ENCODE results near the gene C11orf98. TPM values are rescaled to one million over a fixed set of nuclear protein-coding genes. Genes with fewer than 3 reads are reported as not detected.

C11orf98 gene
- total RNA-seq, 4 donors from 2014 or later = 12.5 to 53.7 (median 37.7) TPM

DNA sequence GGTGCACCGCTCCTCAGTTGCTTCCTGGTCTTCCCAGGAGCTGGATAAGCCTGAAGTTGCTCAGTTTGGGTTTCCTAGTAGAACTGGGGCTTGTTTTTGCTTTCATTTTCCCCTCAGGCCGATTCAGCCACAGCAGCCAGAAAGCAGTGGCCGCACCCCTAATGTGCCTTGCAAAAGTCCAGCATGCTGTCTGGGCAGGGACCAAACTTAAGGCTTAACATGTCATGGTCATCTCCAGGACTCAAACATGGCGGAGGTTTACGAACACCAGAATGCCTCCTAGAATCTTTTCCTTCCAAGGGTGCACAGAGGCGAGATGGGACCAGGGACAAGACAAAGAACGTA is 45.0 kb upstream of the C11orf98 start:
- 62% methylated on average over 7 of the region's 7 CpGs; no CpG with 5 or more reads in 1 of the 2 donors for WGBS, 2 donors (ENCODE audit: low coverage in 1 of 2)
- Histone ChIP-seq H3K27ac (peak overlapping the region; percentile 93 to 98 (median 96)), H3K9me3 (no peaks in the 10 kb centered on the region), H3K4me3 (peak overlapping the region; percentile 50 to 71 (median 53)), H3K4me1 (peaks cover 32 to 62% (median 36%) of the 10 kb centered on the region in 4 donors), H3K36me3 (peaks cover 0 to 24% (median 0%) of the 10 kb centered on the region in 4 donors), H3K27me3 (no peaks in the 10 kb centered on the region)
- in situ Hi-C loops (cut with MboI; ENCODE audit: low pct_ligation_motif_present in 1 of 4, low pct_unique_long_range_greater_than_20kb in 1 of 4, low sequenced_read_pairs in 3 of 4) (no loop called here), intact Hi-C loops (cut with DNase I; ENCODE audit: low total_unique reads) (no loop called here)
- TF ChIP-seq CTCF (IDR thresholded peaks at IDR 0.05) (no peak), POLR2AphosphoS5 (IDR thresholded peaks at IDR 0.05) (no peak), POLR2A (IDR thresholded peaks at IDR 0.05) (no peak), EP300 (IDR thresholded peaks at IDR 0.05; ENCODE audit: low read depth) (no peak)
- DNase-seq = no peak

DNA sequence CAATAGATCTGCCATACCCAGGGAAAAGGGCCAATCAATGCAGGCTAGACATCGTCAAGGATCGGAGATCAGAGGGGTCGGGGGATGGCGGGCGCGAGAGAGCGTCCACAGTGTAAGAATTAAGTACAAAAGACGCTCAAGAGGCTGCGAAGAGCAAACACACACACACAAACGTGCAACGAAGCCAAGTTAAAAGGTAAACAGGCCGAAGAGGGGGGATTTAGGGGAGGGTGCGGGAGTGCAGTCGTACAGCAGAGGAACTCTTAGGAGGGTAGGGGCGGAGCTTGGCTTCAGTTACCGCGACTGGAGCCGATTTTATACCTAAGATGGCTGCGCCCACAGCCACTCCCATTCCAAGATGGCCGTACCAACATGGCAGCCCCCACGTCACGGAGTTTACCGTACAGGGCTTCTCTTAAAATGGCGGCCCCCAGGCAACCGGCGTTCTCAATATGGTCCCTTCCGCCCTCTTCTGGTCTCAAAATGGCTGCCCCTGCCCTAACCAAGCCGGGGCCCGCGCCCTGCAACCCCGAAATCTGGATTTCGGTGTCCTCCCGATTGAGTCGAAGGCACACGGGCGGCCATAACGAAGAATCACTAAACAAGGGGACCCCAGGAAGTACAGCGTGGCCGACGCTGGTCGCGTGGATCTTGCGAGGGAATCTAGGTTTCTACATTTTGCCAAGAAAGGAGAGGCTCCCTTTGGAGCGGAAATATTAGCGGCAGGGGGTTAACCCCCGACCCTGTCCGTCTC is 44.4 kb upstream of the C11orf98 start:
- Histone ChIP-seq H3K9me3 (no peaks in the 10 kb centered on the region), H3K4me3 (peak overlapping the region; percentile 50 to 71 (median 53)), H3K4me1 (peaks cover 33 to 63% (median 40%) of the 10 kb centered on the region in 4 donors), H3K27ac (peak overlapping the region; percentile 93 to 98 (median 96)), H3K36me3 (peaks cover 0 to 20% (median 0%) of the 10 kb centered on the region in 4 donors), H3K27me3 (no peaks in the 10 kb centered on the region)
- TF ChIP-seq POLR2A (IDR thresholded peaks at IDR 0.05) (peak; percentile 92), POLR2AphosphoS5 (IDR thresholded peaks at IDR 0.05) (peak; percentile 45 to 91 (median 88)), EP300 (IDR thresholded peaks at IDR 0.05; ENCODE audit: low read depth) (no peak), CTCF (IDR thresholded peaks at IDR 0.05) (peak in 3 of 5 experiments; percentile 15 to 30 (median 17))
- in situ Hi-C loops (cut with MboI; ENCODE audit: low pct_ligation_motif_present in 1 of 4, low pct_unique_long_range_greater_than_20kb in 1 of 4, low sequenced_read_pairs in 3 of 4) (no loop called here), intact Hi-C loops (cut with DNase I; ENCODE audit: low total_unique reads) (no loop called here)
- 0 to 2% methylated on average over 15 to 47 of the region's 47 CpGs for WGBS, 2 donors (ENCODE audit: low coverage in 1 of 2)
- peak; percentile 98 for DNase-seq

- TF ChIP-seq POLR2AphosphoS5 (IDR thresholded peaks at IDR 0.05) = no peak
- TF ChIP-seq EP300 (IDR thresholded peaks at IDR 0.05; ENCODE audit: low read depth) = no peak
- no peak for TF ChIP-seq POLR2A (IDR thresholded peaks at IDR 0.05)
- no peak for TF ChIP-seq CTCF (IDR thresholded peaks at IDR 0.05)
- peaks cover 33 to 57% (median 40%) of the 10 kb centered on the region in 4 donors for H3K4me1 ChIP-seq
- H3K9me3 ChIP-seq = no peaks in the 10 kb centered on the region
- H3K36me3 ChIP-seq = peaks cover 0 to 14% (median 0%) of the 10 kb centered on the region in 4 donors
- DNase-seq = peak; percentile 54
- in situ Hi-C loops (cut with MboI; ENCODE audit: low pct_ligation_motif_present in 1 of 4, low pct_unique_long_range_greater_than_20kb in 1 of 4, low sequenced_read_pairs in 3 of 4) = no loop called here
- intact Hi-C loops (cut with DNase I; ENCODE audit: low total_unique reads) = no loop called here
- peak overlapping the region; percentile 30 to 71 (median 51) for H3K4me3 ChIP-seq
- H3K27ac ChIP-seq = peak overlapping the region; percentile 93 to 98 (median 96)
- WGBS, 2 donors (ENCODE audit: low coverage in 1 of 2) = 0 to 2% methylated on average over 2 to 7 of the region's 7 CpGs
- no peaks in the 10 kb centered on the region for H3K27me3 ChIP-seq
Measured at GRCh38 chr11:62708793-62709192, 43.8 kb upstream of the C11orf98 start.

GRCh38 chr11:62708392-62708791 is 43.4 kb upstream of the C11orf98 start:
- Histone ChIP-seq H3K27me3 (no peaks in the 10 kb centered on the region), H3K27ac (peak overlapping the region; percentile 93 to 98 (median 96)), H3K4me1 (peaks cover 33 to 53% (median 40%) of the 10 kb centered on the region in 4 donors), H3K9me3 (no peaks in the 10 kb centered on the region), H3K4me3 (peak overlapping the region in 2 of 4 donors; percentile 50 to 71), H3K36me3 (peaks cover 0 to 10% (median 0%) of the 10 kb centered on the region in 4 donors)
- intact Hi-C loops (cut with DNase I; ENCODE audit: low total_unique reads) (no loop called here), in situ Hi-C loops (cut with MboI; ENCODE audit: low pct_ligation_motif_present in 1 of 4, low pct_unique_long_range_greater_than_20kb in 1 of 4, low sequenced_read_pairs in 3 of 4) (no loop called here)
- no peak for DNase-seq
- whole genome bisulfite sequencing, 2 donors (ENCODE audit: low coverage in 1 of 2) = 60 to 86% methylated on average over 1 to 5 of the region's 5 CpGs
- TF ChIP-seq POLR2A (IDR thresholded peaks at IDR 0.05) = no peak
- no peak for TF ChIP-seq EP300 (IDR thresholded peaks at IDR 0.05; ENCODE audit: low read depth)
- TF ChIP-seq POLR2AphosphoS5 (IDR thresholded peaks at IDR 0.05) = no peak
- TF ChIP-seq CTCF (IDR thresholded peaks at IDR 0.05) = no peak

All from transverse colon (tissue), 4 donors.